ENCODE measurements around the gene ZBTB4. TPM values are rescaled to one million over a fixed set of nuclear protein-coding genes. Genes with fewer than 3 reads are reported as not detected.
A peak's percentile ranks its signal among the peaks of the same experiment; 100 is the strongest.

ZBTB4 gene
- total and polyA plus RNA-seq, 9 of the 15 experiments (the other 6 are each of a cell fraction or from before 2014, with no cell fraction given): 0.92 to 6.9 (median 3.3) TPM

DNA sequence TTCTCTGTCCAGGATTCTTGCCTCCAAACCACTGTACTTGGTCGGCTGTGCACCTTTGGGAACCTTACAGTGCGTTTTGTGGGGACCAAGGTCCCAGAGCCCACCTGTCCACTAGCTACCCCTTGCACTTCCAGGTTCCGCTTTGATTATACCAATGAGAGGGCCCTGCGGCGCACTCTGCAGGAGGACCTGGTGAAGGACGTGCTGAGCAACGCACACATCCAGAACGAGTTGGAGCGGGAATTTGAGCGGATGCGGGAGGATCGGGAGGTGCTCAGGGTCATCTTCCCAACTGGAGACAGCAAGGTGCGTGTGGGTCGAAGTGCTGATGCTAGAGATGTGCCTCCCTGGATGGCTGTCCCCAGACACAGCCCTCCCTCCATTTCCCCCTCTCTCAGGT is 23.6 kb upstream of the ZBTB4 start:
- TF ChIP-seq CTCF (IDR thresholded peaks at IDR 0.05 in 2 of 3, conservative IDR thresholded peaks at IDR 0.05 in 1 of 3; ENCODE audit: insufficient read depth in 2 of 3, low read depth in 1 of 3, low read length in 3 of 3): peak; percentile 33 to 45 (median 37); a peak in 4 of 6 replicates
- no peak for TF ChIP-seq CBFA2T3 (IDR thresholded peaks at IDR 0.05)
- TF ChIP-seq GABPB2 (CRISPR knock-in tag; conservative IDR thresholded peaks at IDR 0.05): no peak
- peak; percentile 22; the same call in 1 of the 2 replicates for TF ChIP-seq REST (IDR thresholded peaks at IDR 0.05; ENCODE audit: borderline replicate concordance)
- no peak for TF ChIP-seq REST (CRISPR knock-in tag; IDR thresholded peaks at IDR 0.05; ENCODE audit: low read depth)
- TF ChIP-seq ETV5 (CRISPR knock-in tag; IDR thresholded peaks at IDR 0.05; ENCODE audit: low read depth): no peak
- TF ChIP-seq, protein P1, sequence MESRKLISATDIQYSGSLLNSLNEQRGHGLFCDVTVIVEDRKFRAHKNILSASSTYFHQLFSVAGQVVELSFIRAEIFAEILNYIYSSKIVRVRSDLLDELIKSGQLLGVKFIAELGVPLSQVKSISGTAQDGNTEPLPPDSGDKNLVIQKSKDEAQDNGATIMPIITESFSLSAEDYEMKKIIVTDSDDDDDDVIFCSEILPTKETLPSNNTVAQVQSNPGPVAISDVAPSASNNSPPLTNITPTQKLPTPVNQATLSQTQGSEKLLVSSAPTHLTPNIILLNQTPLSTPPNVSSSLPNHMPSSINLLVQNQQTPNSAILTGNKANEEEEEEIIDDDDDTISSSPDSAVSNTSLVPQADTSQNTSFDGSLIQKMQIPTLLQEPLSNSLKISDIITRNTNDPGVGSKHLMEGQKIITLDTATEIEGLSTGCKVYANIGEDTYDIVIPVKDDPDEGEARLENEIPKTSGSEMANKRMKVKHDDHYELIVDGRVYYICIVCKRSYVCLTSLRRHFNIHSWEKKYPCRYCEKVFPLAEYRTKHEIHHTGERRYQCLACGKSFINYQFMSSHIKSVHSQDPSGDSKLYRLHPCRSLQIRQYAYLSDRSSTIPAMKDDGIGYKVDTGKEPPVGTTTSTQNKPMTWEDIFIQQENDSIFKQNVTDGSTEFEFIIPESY (CRISPR knock-in tag; IDR thresholded peaks at IDR 0.05): 0 out of 2 replicates have a peak, but pooled peaks have one; percentile 26
- no peak for TF ChIP-seq ZNF764 (CRISPR knock-in tag; IDR thresholded peaks at IDR 0.05; ENCODE audit: low read depth)
- TF ChIP-seq RAD21 (CRISPR knock-in tag; conservative IDR thresholded peaks at IDR 0.05 in 1 of 2, IDR thresholded peaks at IDR 0.05 in 1 of 2): peak in 1 of 2 experiments; percentile 40; a peak in 2 of 4 replicates
- TF ChIP-seq BRF1 (IDR thresholded peaks at IDR 0.05; ENCODE audit: borderline replicate concordance, extremely low read depth, insufficient read length): no peak
- no peaks in the 10 kb centered on the region for H3K79me2 ChIP-seq (ENCODE audit: control insufficient read depth, insufficient read depth, low read length)
- FAIRE-seq (no peak), DNase-seq (ENCODE audit: extremely low read depth in 1 of 4, low spot score in 3 of 4) (peak in 2 of 4 experiments; percentile 8 to 17), ATAC-seq (peak; percentile 62)
- ChIA-PET CTCF (ENCODE audit: low intra/inter-chr PET ratio) (no interaction called here), POLR2A (interaction anchor here (1.3 to 1.5 kb wide), 3 partner anchors 9 to 17 kb away, joined by 6 to 8 read pairs (median 6); no protein-coding TSS in a partner anchor)
- intact Hi-C loops (cut with micrococcal nuclease) (loop anchor here (5.0 kb wide), 1 partner anchor 146 kb away; the partner anchor contains the start of gene TMEM95), in situ Hi-C loops (cut with MboI) (no loop called here)
- H3K27ac ChIP-seq (ENCODE audit: extremely low read depth, low read depth, low read length): no peak overlapping the region
- H3K9me1 ChIP-seq (ENCODE audit: control insufficient read depth, insufficient read depth, low read length): no peaks in the 10 kb centered on the region
- H3K4me2 ChIP-seq (ENCODE audit: insufficient read depth, low read length): no peak overlapping the region
- H3K4me1 ChIP-seq (replicated peaks in 1 of 2; ENCODE audit: control insufficient read depth in 2 of 2, insufficient read depth in 2 of 2, low read length in 2 of 2): no peaks in the 10 kb centered on the region
- H4K20me1 ChIP-seq (replicated peaks; ENCODE audit: control insufficient read depth, insufficient read depth, low read length): no peaks in the 10 kb centered on the region
- H3K9me3 ChIP-seq (replicated peaks; ENCODE audit: control insufficient read depth, insufficient read depth, low read depth, low read length): no peaks in the 10 kb centered on the region
- no peak overlapping the region for H3K4me3 ChIP-seq
- 99% methylated on average over 7 of the region's 14 CpGs for WGBS (ENCODE audit: insufficient coverage, low coverage, missing lambda C conversion rate)
- H2AFZ ChIP-seq (ENCODE audit: low read depth, low read length): no peak overlapping the region
- H3K36me3 ChIP-seq (ENCODE audit: control insufficient read depth, insufficient read depth, low read length): peaks cover 87% of the 10 kb centered on the region; the same call in 2 of the 3 replicates
- H3K27me3 ChIP-seq (ENCODE audit: control insufficient read depth in 2 of 2, insufficient read depth in 2 of 2, low read length in 2 of 2): no peaks in the 10 kb centered on the region
- no peak overlapping the region for H3K9ac ChIP-seq (ENCODE audit: insufficient read depth in 1 of 2, low read depth in 2 of 2, low read length in 2 of 2)
- no TSS peak for BruUV-seq (replicated peaks)
